ENCODE measurements around the gene FKBP10. TPM values are rescaled to one million over a fixed set of nuclear protein-coding genes. Genes with fewer than 3 reads are reported as not detected.
"Not testable (repeated sequence)": the region's sequence is repeated elsewhere in the genome, so short reads cannot be mapped to it uniquely, and the experiment has no call there.

The FKBP10 gene
- total and polyA plus RNA-seq, 9 of the 15 experiments (the other 6 are each of a cell fraction or from before 2014, with no cell fraction given) = 0.03 to 3.0 (median 1.4) TPM; not detected in 1

DNA sequence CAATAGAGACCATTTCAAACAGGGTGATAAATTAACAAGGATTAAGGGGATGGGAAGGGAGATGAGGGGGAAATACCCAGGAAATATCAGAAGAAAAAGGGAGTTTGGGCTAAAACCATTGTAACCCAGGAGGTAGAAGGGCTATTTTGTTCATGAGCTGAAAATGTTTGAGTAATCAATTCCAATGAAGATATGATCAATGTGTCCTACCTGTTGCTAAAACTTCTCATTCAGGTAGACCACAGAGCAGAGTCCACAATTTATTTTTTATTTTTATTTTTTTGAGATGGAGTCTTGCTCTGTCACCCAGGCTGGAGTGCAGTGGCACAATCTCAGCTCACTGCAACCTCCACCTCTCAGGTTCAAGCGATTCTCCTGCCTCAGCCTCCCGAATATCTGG, 26.6 kb downstream of the FKBP10 start:
- TF ChIP-seq, protein P1, sequence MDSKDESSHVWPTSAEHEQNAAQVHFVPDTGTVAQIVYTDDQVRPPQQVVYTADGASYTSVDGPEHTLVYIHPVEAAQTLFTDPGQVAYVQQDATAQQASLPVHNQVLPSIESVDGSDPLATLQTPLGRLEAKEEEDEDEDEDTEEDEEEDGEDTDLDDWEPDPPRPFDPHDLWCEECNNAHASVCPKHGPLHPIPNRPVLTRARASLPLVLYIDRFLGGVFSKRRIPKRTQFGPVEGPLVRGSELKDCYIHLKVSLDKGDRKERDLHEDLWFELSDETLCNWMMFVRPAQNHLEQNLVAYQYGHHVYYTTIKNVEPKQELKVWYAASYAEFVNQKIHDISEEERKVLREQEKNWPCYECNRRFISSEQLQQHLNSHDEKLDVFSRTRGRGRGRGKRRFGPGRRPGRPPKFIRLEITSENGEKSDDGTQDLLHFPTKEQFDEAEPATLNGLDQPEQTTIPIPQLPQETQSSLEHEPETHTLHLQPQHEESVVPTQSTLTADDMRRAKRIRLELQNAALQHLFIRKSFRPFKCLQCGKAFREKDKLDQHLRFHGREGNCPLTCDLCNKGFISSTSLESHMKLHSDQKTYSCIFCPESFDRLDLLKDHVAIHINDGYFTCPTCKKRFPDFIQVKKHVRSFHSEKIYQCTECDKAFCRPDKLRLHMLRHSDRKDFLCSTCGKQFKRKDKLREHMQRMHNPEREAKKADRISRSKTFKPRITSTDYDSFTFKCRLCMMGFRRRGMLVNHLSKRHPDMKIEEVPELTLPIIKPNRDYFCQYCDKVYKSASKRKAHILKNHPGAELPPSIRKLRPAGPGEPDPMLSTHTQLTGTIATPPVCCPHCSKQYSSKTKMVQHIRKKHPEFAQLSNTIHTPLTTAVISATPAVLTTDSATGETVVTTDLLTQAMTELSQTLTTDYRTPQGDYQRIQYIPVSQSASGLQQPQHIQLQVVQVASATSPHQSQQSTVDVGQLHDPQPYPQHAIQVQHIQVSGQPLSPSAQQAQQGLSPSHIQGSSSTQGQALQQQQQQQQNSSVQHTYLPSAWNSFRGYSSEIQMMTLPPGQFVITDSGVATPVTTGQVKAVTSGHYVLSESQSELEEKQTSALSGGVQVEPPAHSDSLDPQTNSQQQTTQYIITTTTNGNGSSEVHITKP (IDR thresholded peaks at IDR 0.05; ENCODE audit: partially characterized antibody) = peak; percentile 44
- H3K4me1 ChIP-seq (replicated peaks in 1 of 2; ENCODE audit: control insufficient read depth in 2 of 2, insufficient read depth in 2 of 2, low read length in 2 of 2) = peaks cover 7 to 15% of the 10 kb centered on the region in 2 experiments; a peak in 4 of 5 replicates
- H3K79me2 ChIP-seq (ENCODE audit: control insufficient read depth, insufficient read depth, low read length) = peaks cover 16% of the 10 kb centered on the region
- CTCF ChIA-PET (ENCODE audit: low intra/inter-chr PET ratio); DNase-seq (ENCODE audit: extremely low read depth in 1 of 4, low spot score in 3 of 4); H3K36me3 ChIP-seq (ENCODE audit: control insufficient read depth, insufficient read depth, low read length); BruUV-seq (replicated peaks); ATAC-seq; in situ Hi-C loops (cut with MboI); intact Hi-C loops (cut with micrococcal nuclease); H3K4me3 ChIP-seq; H3K27me3 ChIP-seq (ENCODE audit: control insufficient read depth in 2 of 2, insufficient read depth in 2 of 2, low read length in 2 of 2); H3K4me2 ChIP-seq (ENCODE audit: insufficient read depth, low read length); H3K27ac ChIP-seq (ENCODE audit: extremely low read depth, low read depth, low read length); H3K9me1 ChIP-seq (ENCODE audit: control insufficient read depth, insufficient read depth, low read length); H4K20me1 ChIP-seq (replicated peaks; ENCODE audit: control insufficient read depth, insufficient read depth, low read length); H2AFZ ChIP-seq (ENCODE audit: low read depth, low read length); H3K9ac ChIP-seq (ENCODE audit: insufficient read depth in 1 of 2, low read depth in 2 of 2, low read length in 2 of 2); FAIRE-seq; H3K9me3 ChIP-seq (replicated peaks; ENCODE audit: control insufficient read depth, insufficient read depth, low read depth, low read length): not testable (repeated sequence)
- 17% methylated on average over 2 of the region's 2 CpGs for WGBS (ENCODE audit: insufficient coverage, low coverage, missing lambda C conversion rate)
- POLR2A ChIA-PET = interaction anchor here (0.7 kb wide), 1 partner anchor 136 kb away, joined by 3 read pairs; no protein-coding TSS in a partner anchor

DNA sequence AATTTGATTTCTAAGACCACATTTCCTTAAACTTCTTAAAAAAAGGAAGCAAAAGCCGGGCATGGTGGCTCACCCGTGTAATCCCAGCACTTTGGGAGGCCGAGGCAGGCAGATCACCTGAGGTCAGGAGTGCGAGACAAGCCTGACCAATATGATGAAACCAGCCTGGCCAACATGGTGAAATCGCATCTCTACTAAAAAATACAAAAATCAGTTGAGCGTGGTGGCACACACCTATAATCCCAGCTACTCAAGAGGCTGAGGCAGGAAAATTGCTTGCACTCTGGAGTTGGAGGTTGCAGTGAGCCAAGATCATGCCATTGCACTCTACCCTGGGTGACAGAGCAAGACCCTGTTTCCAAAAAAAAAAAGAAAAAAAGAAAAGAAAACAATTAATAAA, 28.0 kb downstream of the FKBP10 start:
- intact Hi-C loops (cut with micrococcal nuclease); H3K4me2 ChIP-seq (ENCODE audit: insufficient read depth, low read length); DNase-seq (ENCODE audit: extremely low read depth in 1 of 4, low spot score in 3 of 4); ATAC-seq; BruUV-seq (replicated peaks); H3K27ac ChIP-seq (ENCODE audit: extremely low read depth, low read depth, low read length); POLR2A ChIA-PET; CTCF ChIA-PET (ENCODE audit: low intra/inter-chr PET ratio); H3K27me3 ChIP-seq (ENCODE audit: control insufficient read depth in 2 of 2, insufficient read depth in 2 of 2, low read length in 2 of 2); in situ Hi-C loops (cut with MboI); H3K36me3 ChIP-seq (ENCODE audit: control insufficient read depth, insufficient read depth, low read length); H3K9ac ChIP-seq (ENCODE audit: insufficient read depth in 1 of 2, low read depth in 2 of 2, low read length in 2 of 2); H3K79me2 ChIP-seq (ENCODE audit: control insufficient read depth, insufficient read depth, low read length); H2AFZ ChIP-seq (ENCODE audit: low read depth, low read length); H4K20me1 ChIP-seq (replicated peaks; ENCODE audit: control insufficient read depth, insufficient read depth, low read length); H3K9me1 ChIP-seq (ENCODE audit: control insufficient read depth, insufficient read depth, low read length); H3K4me3 ChIP-seq; H3K9me3 ChIP-seq (replicated peaks; ENCODE audit: control insufficient read depth, insufficient read depth, low read depth, low read length); FAIRE-seq: not testable (repeated sequence)
- H3K4me1 ChIP-seq (replicated peaks in 1 of 2; ENCODE audit: control insufficient read depth in 2 of 2, insufficient read depth in 2 of 2, low read length in 2 of 2) = peaks cover 3 to 11% of the 10 kb centered on the region in 2 experiments; a peak in 4 of 5 replicates
- 40% methylated on average over 6 of the region's 6 CpGs for WGBS (ENCODE audit: insufficient coverage, low coverage, missing lambda C conversion rate)

All from K562 (cell line).